IPS-11a (cell line): ENCODE results near the gene HOXB6.

Source experiments
- H3K4me3 ChIP-seq: one replicate; pipeline ENCODE4 v1.5.1; 2013; ENCODE audit warnings: low read depth, low read length, control low read depth

HOXB6 gene

DNA sequence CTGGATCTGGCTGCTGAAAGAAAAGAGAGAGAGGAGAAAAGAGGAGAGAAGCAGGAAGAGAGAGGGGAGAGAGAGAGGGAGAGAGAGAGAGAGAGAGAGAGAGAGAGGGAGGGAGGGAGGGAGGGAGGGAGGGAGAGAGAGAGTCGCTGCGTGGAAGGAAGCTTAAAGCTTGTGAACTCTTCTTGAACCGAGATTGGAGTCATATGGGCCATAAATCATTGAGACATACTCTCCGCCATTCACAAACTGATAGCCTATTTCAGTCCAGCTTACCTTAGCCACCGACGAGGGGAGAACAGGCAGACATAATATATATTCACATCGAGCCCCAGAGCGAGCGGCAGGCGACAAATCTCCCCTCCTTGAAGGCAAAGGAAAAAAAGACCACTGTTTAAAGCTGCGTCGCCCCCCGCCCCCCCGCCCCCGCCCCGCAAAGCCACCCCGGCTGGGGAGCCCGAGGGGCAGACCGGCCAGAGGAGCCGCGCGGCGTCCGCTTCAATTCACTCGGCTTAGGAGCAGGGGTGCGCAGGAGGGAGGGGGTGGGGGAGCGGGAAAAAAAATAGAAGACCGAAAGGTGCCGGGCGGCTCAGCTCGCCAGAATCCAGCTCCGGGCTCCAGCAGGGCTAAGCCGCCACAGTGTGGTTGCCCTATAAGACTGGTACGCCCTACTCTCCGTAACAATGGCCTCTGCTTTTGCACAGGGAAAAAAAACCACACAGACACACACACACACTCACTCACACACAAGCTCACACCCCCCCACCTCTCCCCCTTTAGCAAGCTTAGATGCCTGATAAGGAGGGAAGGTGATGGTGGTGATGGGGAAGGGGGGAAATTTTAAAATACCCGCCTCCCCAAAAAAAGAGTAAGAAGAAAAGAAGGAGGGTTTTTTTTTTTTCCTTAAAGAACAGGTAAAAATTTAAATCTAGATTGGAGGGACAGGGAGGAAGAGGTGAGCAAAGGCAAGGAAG lies 49.2 kb downstream of the HOXB6 start:
- no peak overlapping the region for H3K4me3 ChIP-seq

DNA sequence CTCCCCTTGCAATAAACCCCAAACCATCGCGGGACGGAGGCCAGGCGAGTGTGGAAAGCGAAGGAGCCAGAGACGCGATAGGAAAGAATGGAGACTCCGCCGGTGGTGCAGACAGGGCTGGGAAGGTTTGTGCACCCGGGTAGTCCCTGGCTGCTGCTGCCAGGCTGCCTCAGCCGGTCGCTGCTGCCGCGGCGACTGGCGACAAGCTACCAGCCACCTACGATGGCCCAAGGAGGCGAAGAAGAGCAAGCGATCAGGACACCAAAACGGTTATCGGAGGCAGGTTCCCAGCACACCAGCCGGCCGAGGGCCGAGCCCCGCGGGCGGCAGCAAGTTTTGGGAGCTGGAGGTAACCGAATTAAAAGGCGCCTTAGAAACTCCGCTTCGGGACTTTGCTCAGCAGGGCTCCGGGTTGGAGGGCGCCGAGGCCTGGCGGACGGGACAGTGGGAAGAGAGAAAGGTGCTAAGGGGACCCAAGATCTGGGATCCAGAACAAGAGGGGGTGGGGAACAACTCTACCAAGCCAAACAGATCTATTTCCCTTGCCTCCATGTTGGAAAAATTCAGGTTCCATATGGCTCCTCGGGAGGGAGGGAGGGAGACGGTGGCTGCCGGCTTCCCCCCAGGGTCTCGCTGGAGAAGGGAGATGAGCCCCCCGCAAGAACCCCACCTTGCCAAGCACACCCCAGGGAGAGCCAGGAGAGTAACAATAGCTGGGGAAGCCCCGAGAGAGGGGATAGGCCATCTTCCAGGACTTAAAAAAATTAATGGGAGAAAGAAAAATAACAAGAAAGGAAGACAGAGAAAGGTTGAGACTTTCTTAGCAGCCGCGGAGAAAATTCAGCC lies 50.2 kb downstream of the HOXB6 start:
- no peak overlapping the region for H3K4me3 ChIP-seq

DNA sequence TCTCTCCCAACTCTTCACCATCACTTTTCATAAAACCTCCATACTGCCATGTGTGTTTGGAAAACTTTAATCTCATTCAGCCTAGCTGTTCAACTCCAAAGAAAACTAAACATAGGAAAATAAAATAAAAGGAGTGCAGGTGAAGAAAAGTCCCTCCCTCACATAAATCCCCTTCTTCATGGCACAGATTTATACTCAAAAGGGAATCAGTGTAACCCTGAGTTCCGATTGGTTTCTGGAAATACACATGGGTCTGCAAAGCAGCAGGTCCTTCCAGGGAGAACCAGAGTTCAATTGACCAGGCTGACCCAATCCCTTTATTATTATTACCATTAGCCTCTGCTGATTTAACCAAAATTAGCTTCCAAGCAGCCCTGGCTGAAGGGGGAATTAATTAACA lies 51.0 kb downstream of the HOXB6 start:
- H3K4me3 ChIP-seq = no peak overlapping the region

DNA sequence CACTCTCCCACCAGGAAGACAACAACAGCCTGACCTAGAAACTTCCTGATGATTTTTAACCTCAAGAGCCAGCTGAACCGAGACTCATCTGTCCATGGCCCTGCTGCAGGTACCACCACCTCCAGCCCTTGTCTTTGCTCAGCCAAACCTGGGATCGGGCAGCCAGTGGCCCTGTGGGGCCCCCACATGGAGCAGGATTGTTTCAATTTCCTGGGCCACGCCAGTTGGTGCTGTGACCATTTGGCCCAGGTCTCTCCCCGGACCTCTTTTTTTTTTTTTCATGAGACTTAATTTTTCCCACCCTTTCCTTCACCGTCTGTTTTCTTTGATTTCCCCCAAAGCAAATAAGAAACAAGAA lies 51.6 kb downstream of the HOXB6 start:
- no peak overlapping the region for H3K4me3 ChIP-seq

DNA sequence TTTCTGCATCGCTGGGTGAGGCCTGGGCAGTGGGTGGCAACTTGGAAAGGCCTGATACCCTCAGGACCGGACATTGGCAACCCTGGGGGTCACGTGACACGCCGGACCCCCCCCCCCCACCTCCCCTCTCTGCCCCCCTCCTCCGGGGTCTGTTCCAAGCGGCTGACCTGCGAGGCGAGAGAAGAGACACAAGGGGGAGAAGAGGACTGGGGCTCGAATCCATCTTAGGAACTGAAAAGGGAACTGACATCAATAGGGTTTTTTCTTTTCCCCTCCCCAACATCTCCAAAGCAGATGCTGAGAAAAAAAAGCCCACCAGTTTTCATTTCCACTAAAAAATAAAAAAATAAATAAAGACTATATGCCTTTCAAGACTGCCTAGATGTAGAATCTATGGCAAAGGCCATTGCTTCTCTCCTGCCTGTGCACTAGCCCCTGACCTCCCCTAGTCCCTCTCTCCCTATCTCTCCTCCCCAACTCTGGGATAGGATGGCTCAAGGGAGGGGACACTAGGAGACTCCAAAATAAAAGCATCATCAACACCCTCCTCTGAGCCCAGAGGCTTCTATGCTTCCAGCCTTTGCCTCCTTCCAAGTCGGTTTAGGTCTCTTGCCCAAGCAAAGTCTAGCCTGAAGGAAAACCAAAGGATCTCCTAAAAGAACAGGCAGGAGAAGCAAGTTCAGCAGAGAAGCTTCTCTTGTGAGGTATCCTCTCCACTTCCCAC lies 52.2 kb downstream of the HOXB6 start:
- H3K4me3 ChIP-seq = no peak overlapping the region

DNA sequence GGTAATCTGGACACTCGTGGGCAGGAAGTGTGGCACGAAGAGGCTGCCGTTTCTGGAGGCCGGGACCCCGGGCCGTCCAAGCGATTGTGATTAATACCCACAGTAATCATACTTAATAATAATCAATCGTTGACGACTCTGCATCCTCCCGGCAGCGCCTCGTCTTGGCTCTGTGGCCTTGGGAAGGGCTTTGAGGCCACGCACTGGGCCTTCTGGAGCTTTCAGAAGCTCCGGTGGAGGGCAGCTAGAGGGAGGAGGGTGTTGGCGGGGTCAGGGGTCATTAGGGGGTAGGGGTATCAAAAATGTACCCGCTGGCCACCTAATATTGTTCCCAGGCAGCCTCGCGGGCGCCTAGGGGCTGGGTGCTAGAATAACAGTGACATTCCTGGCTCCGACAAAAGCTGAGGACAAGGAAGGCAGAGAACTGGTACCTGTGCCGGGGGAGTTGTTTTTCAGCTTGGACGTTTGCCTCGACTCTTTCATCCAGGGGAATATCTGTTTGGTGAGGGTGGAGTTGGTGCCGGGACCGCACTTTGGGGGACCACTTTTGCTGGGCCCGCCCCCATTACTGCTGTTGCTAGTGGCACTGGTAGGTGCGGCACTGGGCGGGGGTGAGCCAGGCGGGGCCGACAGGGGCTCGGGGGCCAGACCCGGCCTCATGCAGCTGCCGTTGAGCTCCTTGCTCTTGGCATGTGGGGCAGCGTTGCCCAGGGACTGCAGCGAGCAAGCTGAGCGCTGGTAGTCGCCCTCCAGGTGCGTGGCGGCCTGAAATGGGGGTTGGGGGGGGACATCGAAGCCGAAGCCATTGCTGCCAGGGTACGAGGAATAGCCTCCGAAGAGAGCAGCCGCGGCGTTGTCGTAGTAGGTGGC lies 53.0 kb downstream of the HOXB6 start:
- H3K4me3 ChIP-seq = no peak overlapping the region

DNA sequence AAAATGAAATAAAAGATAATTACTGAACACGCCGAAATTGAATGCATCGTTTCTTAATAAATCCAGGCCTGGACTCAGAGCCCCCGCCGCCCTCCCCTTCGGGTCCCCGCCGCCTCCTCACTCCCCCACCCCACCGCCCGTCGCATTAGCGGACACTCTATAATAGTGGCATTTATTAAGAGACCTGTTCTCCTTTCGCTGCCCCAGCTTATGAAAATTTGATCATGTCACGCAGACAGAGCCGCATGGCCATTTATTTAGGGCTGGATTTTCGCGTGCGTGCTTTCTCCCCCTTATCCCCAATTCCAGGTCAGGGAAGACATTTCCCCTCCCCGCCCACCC lies 53.6 kb downstream of the HOXB6 start:
- no peak overlapping the region for H3K4me3 ChIP-seq

DNA sequence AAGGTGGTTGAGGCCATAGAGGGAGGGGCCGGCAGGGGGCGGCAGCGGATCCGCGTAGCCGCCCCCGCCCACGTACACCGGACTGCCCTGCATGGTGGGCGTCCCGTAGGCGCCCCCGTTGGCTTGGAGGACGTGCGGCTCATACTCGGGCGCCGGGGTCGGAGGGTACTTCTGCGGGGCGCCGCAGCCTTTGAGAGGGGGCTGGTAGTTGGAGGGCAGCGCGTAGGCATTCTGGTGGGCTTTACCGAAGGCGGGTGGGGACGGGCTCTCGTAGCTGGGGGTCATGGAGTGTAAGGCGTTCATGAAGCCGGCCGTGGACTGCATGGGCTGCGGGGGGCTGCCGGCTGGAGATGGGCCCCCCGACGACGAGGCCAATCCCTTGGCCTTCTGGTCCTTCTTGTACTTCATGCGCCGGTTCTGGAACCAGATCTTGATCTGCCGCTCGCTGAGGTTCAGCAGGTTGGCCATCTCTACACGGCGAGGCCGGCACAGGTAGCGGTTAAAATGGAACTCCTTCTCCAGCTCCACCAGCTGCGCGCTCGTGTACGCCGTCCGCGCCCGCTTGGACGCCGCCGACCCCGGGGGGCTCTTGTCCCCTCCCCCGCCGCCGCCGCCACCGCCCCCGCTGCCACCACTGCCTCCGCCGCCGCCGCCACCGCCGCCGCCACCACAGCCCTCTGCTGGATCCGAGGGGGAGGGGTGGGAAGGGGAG lies 54.1 kb downstream of the HOXB6 start:
- H3K4me3 ChIP-seq = no peak overlapping the region

DNA sequence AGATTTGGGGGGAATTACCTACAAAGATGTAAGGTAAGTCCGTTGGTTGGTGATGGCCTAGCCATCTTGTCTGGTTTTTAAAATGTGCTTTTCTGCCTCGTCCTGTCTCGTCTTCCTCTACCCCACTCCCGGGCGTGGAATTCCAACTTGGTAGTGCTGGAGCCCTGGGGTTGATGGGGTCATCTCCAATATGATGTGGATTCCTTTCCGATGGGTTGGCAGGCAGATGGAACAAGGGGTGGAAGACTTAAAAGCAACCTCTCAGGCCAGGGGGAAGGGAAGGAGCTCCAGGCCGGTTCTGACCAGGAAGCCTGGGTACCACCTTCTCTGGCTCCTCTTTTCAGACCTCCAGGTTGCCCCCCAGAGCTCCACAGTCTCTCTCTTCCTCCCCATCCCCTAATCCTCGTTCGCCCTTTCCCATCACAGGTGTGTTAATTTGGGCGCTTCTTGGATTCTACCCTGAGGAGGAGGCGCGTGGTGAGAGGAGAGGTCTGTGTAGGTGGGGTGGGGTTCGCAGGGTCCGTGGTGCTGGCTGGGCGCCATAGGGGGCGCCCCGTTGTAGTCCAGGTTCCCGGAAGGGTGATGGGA lies 54.8 kb downstream of the HOXB6 start:
- no peak overlapping the region for H3K4me3 ChIP-seq

DNA sequence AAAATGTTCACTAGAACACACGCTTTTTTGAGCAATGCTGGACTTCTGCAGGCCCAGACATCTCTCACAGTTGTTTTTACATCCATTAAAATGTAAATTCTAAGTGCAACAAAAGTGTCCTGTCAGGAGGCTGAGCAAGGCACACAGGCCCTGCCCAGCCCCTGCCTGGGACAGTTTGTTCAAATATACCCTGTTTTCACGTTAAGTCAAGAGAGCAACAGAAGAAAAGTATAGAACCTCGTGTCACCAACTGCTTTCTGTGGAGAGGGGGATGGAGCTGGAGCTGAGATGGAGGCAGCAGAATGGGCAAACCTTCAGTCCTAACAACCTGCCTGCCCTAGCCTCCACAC lies 55.5 kb downstream of the HOXB6 start:
- no peak overlapping the region for H3K4me3 ChIP-seq

DNA sequence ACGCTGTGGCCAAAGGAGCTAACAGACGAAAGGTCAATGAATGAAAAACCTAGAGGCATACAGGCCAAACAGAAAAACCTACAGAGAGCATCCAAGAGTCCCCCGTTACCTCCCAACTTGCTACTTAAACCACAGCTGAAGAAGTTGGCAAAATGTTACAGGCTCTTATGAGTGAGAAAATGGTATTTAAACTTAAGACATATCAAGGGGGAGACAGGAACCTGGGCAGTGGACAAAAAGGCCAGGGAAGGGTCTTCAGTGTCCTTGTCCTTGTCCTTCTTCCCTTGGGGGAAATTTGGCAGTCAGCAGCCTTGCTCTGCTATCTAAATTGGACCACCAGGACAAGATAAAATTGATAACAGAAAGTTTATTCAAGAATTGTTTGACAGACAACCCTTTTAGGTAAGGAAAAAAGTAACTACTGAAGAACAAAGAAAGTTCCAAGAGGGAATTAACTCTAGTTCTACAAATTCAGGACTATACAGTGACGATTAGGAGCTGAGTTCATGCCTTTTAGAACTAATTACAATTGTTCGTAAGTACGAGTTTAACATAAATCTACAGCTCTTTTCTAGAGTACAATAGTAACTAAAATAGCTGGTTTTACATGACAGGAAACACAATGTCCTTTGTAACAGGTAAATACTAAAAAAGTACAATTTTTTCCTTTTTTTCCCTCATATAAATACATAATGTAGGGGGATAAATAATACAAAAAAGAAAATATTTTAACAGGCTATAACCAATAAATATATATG lies 56.1 kb downstream of the HOXB6 start:
- H3K4me3 ChIP-seq = no peak overlapping the region

DNA sequence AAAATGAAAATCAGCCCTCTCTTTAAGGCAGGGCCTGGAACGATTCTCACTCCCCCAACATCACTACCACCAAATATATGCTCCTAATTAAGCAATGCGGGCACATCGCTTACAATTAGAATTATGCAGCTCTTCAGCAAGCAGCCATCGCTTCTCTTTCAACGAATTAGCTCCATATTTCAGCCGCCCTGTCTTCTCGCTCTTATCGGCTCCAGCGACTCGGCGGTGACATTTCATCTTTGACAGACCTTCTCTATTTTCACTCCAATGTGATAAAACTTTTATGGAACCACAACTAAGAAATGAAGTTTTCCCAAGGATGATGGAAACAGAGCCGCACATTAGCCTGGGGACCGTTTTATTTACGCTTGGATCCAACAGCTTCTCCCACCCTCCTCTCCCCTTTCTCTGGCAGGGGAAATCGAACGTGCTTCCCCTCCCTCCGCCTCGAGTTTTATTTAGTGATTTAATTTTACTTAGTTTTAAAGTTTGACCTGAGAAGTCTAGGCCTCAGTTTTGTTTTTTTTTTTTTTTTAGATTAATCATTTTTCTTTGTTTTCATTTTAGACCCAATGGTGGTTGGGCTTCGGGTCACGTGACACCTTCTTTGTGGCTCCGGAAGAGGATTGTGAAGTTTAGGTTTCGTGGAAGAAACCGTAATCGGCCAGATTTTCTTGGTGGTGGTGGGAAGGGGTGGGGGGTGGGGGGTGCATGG lies 56.8 kb downstream of the HOXB6 start:
- H3K4me3 ChIP-seq = no peak overlapping the region

DNA sequence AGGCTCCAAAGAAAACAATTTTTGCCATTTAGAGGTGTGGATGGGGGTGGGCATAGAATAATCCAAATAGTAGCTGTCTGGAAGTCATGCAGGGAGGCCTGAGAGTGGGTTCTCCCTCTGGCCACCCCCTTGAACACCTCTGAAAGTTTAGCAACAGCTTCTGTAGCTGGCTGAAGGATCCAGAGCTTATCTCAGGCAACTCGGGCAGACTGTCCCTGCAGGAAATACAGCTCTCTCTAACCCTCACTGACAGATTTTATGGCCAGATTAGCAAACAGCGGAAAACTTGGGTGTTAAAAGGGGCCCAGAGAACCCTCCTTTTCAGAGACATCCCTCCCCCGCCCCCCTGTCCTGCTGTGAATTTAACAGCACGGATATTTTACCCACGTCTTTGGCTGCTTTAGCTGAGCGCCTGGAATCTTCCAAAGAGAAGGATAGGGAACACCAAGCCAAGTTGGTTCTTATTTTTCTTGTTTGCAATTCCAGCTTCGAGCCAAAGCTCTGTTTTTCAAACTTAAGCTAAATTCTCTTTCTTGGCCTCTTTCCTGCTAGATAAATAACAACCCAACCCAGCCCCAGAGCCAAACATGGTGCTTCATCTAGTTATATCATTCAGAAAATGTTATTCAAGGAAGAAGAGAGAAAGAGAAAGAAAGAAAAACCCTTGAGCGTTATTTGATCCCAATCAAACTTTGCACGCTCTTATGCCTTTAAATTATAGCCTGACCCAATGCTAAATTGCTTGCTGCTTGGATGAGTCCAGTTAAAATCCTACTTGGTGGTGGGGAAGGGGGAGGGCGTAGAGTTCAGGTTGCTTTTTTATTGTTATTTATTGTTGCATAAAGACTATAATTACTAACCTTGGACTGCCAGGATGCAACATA lies 57.6 kb downstream of the HOXB6 start:
- H3K4me3 ChIP-seq = no peak overlapping the region

DNA sequence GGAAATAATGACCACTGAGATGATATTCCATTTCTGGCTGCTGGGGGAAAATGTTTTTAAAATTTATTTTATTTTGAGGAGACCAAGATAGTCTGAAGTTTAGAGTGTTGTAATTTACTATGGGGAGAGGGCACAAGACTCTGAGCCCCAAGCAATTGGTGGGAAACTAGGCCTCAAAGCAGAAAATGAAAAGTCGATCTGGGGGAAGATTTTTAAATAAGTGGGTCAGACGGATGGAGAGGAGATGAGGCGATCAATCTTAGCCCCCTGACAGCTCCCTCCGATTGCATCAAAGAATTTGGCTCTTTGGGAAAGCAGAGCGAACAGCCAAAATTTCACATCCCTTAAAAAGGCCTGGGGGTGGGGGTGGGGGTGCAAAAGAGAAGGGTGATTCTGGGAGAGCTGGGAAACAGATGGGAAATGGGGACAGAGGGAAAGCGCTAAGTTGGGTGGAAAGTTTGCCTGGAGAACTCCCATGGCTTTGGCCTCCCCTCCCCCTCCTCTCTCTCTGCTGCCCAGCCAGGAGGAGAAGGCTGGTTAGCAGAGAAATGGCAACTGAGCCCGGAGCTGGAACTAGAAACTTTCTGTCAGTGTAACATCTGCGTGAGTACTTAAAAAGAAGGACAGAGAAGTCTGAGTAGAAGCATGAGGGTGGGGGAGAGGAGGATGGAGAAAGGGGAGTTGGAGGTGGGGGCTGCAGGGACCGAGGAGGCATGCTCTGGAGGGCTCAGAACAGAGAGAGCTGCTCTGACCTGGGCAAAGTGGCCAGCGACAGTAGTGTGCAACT lies 58.5 kb downstream of the HOXB6 start:
- H3K4me3 ChIP-seq = no peak overlapping the region
